GM21381 (cell line): ENCODE measurements around the gene CIDEA.
"Not testable (repeated sequence)": the region's sequence is repeated elsewhere in the genome, so short reads cannot be mapped to it uniquely, and the experiment has no call there.

Experiments used
- ATAC-seq: cut with Tn5 transposase; IDR thresholded peaks from one replicate; pipeline ENCODE4 v1.9.1; 2021; ENCODE audit warnings: mild to moderate bottlenecking, moderate library complexity; ENCODE audit not compliant: unreplicated experiment

Gene CIDEA

DNA sequence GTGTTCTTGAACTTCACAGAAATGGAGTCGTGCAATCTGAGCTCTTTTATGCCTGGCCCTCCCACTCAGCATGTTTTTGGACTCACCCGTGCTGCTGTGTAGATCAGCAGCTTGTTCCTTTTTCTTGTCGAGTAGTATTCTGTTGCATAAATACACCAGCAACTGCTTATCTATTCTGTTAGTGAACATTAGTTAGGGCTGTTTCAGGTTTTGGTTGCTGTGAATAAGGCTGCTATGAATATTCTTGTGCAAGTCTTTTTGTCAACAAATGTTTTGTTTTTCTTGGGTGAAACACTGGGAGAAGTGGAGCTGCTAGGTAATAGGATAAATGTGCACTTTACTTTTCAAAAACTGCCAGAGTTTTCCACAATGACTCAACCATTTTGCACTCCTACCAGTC is 15.3 kb upstream of the CIDEA start:
- ATAC-seq = no peak

DNA sequence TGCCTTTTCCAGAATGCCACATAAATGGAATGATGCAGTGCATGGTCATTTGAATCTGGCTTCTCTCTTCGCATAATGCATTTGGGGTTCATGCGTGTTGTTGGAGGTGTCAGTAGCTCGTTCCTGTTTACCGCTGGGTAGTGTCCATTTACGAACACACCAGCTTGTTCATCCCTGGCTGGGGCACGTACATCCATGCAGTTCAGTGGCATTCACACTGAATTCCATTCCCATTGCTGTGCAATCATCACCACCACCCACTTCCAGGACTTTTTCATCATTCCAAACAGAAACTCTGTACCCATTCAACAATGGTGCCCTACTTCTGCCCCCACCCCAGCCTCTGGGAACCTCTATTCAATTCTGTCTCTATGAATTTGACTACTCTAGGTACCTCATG is 14.7 kb upstream of the CIDEA start:
- ATAC-seq = no peak

DNA sequence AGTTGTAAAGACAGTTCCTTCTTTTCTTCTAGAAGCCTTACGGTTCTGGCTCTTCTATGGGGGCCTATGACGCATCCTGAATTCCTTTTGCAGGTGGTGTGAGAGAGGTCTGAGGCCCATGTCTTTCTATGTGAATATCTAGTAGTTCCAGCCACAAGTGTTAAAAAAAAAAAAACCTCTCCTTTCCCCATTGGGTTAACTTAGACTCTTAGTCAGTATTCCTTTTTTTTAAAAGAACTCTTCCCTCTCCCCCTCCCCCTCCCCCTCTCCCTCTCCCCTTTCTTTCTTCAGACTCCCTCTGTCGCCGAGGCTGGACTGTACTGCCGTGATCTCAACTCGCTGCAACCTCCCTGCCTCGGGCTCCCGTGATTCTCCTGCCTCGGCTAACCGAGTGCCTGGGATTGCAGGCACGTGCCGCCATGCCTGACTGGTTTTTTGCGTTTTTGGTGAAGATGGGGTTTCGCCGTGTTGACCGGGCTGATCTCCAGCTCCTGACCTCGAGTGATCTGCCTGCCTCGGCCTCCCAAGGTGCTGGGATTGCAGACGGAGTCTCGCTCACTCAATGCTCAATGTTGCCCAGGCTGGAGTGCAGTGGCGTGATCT is 11.4 kb upstream of the CIDEA start:
- ATAC-seq = no peak

DNA sequence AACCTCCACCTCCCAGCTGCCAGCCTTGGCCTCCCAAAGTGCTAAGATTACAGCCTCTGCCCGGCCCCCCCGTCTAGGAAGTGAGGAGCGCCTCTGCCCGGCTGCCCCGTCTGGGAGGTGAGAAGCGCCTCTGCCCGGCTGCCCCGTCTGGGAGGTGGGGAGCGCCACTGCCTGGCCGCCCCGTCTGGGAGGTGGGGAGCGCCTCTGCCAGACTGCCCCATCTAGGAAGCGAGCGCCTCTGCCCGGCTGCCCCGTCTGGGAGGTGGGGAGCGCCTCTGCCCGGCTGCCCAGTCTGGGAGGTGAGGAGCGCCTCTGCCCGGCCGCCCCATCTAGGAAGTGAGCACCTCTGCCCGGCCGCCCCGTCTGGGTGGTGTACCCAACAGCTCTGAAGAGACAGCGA is 10.9 kb upstream of the CIDEA start:
- not testable (repeated sequence) for ATAC-seq

GRCh38 chr18:12245793-12246135 is 8.4 kb upstream of the CIDEA start:
- ATAC-seq = no peak

- ATAC-seq = no peak
These were observed 7.0 kb upstream of the CIDEA start for GRCh38 chr18:12246849-12247808.

GRCh38 chr18:12247946-12248345 is 6.2 kb upstream of the CIDEA start:
- ATAC-seq = no peak

DNA sequence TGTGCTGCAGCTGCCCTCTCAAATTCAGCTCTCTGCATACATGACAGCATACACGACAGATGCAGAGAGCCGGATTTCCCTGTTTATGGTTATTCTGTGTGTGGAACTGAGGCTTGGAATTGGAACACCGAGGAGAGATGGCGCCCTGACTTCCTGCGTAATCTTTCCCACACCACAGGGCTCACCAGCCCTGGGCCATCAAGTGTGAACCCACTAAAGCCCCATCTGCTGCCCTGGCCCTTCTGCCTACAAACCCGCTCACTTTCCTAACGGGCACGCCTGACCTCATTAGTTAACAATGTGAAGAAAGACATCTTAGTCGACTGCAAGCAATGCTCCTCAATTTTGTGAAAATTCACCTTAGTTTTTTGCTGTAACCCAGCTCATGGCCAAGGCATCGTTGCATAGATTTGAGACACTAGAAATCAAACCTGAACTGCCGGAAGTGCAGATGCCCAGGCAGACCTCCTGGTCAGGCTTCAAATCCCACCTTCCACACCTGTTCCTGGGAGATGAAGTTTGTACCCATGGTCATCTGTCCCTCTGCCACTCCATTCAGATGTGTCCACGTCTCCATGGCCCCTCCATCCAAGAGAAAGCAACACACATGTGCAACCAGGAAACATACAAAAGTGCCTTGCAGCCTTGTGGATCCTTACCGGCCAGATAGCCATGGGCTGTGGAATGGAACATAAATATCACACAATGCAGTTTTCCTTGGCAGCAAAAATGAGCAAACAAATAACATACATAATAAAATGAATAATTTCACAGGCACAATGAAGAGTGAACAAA is 5.0 kb upstream of the CIDEA start:
- ATAC-seq = no peak

GRCh38 chr18:12251311-12251710 is 2.9 kb upstream of the CIDEA start:
- ATAC-seq = no peak

DNA sequence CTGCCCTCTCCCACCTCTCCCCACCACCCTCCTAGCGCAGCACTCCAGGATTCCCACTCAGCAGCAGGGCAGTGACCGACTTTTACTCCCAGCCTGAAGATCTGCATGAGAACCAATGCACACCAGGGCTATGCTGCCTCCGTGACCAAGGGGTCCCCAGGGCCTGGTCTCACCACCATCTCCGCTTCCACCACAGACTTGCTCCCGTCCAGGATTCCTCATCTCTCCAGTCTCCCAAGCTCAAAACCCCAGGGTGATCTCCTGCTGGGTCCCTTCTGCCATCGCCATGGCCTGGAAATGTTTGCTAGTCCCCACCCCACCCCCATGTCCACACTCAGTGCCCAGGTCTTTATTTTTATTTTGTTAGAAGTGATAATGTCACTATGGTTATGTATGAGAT is 2.1 kb upstream of the CIDEA start:
- ATAC-seq = no peak

DNA sequence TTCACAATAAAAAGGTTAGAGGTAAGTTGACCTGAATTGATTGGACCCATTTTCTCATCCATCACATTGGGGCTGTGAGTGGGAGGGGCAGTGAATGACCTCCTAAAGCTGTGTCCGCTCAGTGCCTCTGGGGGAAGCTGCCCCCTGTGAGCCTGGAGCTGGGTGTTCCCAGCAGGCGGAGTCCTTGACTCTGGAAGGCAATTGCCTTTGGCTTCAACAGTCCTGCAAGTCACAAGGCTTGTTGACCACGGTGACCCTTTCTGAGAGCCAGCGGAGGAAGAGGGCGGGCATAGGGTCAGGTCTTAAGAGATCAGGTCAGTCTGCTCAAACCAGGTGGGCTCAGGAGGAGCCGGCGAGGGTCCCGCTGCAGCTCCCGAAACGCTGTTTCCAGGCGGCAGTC is 1.1 kb upstream of the CIDEA start:
- ATAC-seq = no peak

GRCh38 chr18:12253663-12254135 is 462 bp upstream of the CIDEA start:
- no peak for ATAC-seq

- ATAC-seq = no peak
These were observed 805 bp downstream of the CIDEA start for GRCh38 chr18:12254820-12255511.

DNA sequence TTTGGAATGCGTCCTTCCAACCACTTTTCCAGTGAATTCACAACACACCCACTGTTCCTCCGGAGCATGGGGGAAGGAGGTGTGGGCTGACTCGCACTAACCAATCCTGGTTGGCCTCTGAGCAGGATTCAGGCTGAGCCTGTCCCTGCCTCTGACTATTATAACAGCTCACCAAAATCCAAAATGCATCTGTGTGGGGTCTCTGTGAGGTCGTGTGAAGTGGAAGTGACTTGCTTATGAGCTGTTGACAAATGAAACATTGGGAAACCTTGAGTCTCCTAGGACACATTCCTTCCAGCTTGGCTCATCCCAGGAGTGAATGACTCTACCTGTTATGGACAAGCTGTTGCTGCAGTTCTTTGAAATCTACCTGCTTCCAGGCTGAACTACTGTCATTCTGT is 1.5 kb downstream of the CIDEA start:
- no peak for ATAC-seq

- no peak for ATAC-seq
These were observed 2.8 kb downstream of the CIDEA start for GRCh38 chr18:12256951-12257350.

GRCh38 chr18:12257996-12258718 is 4.0 kb downstream of the CIDEA start:
- no peak for ATAC-seq

DNA sequence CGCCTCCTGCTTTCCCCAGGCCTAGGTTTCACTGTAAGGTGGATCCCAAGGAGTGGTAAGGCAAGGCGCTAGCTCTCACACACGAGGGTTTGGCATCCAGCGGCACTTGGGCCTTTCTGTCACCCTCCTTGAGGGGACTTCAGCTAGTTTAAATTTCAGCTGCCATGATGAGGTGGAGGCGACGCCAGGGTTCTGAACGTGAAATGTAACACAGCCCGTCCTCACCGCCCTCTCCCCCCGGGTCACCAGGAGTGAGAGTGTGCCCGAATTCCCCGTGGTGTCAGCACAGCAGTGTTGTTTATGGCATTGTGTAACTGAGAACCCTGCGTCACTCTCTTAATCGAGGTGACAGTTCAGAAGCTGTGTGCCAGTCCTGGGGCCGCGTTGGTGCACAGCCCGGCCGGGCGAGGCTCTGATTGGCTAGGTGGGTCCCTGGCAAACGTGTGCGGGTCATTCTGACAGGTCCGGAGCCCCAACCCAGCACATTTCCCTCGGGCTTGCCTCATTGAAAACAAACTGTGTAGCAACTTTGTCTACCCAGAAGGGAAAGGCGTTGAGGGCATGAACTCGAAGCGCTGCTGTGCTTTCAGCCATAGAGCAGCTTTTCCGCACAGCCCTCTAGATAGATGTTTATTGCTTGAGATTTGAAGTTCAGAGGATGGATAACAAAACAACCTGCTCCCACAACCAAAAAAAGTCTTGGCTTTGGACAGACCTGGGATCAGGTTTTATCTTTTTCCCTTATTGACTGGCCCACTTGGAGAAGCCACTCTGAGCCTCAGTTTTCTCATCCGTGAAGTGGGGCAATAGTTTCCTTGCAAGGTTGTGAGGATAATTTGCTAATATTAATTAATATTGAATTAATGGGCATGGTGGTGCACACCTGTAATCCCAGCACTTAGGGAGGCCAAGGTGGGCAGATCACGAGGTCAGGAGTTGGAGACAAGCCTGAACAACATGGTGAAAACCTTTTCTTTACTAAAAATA is 4.9 kb downstream of the CIDEA start:
- no peak for ATAC-seq

DNA sequence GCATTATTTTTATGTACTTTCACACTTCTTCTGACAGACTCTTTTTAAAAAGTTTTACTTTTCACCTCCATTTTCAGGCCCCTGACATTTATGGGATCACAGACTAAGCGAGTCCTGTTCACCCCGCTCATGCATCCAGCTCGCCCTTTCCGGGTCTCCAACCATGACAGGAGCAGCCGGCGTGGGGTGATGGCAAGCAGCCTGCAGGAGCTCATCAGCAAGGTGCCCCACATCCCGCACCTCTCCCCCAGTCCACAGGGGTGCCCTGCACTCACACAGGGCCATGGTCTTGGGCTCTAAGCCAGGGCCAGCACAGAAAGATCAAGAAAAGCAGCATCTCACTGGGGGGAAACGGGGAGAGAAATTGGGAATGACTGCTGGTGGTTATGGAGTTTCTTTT is 8.6 kb downstream of the CIDEA start:
- no peak for ATAC-seq

- no peak for ATAC-seq
These were observed 10.7 kb downstream of the CIDEA start for GRCh38 chr18:12264864-12265263.
